Thymus (tissue), 11 donors: ENCODE measurements around the gene CELA3B. TPM values are rescaled to one million over a fixed set of nuclear protein-coding genes. Genes with fewer than 3 reads are reported as not detected.
"Not testable (repeated sequence)": the region's sequence is repeated elsewhere in the genome, so short reads cannot be mapped to it uniquely, and the experiment has no call there.

Experiments
- DNase-seq, 9 donors: peaks; one replicate each; pipeline ENCODE4 v3.0.0-alpha.2; 2013; ENCODE audit warnings: low spot score in 9 of 9, low read depth in 6 of 9, missing footprints in 1 of 9
- H3K27ac ChIP-seq, 2 donors: one replicate each; pipeline ENCODE4 v1.5.1; 2013; ENCODE audit warnings: control low read depth in 1 of 2, low read depth in 1 of 2, low read length in 1 of 2, mild to moderate bottlenecking in 1 of 2, moderate library complexity in 1 of 2
- H3K27me3 ChIP-seq, 2 donors: one replicate each; pipeline ENCODE4 v1.5.1; 2013; ENCODE audit warnings: low read length in 1 of 2; ENCODE audit not compliant: control insufficient read depth in 2 of 2, insufficient read depth in 1 of 2
- H3K36me3 ChIP-seq, 2 donors: one replicate each; pipeline ENCODE4 v1.5.1; 2013; ENCODE audit warnings: low read length in 1 of 2, mild to moderate bottlenecking in 1 of 2, moderate library complexity in 1 of 2; ENCODE audit not compliant: control insufficient read depth in 2 of 2, insufficient read depth in 2 of 2
- H3K4me1 ChIP-seq, 2 donors: one replicate each; pipeline ENCODE4 v1.5.1; 2013; ENCODE audit warnings: low read length in 2 of 2; ENCODE audit not compliant: control insufficient read depth in 2 of 2, insufficient read depth in 2 of 2
- H3K4me3 ChIP-seq, 2 donors: one replicate each; pipeline ENCODE4 v1.5.1; 2013; ENCODE audit warnings: low read length in 2 of 2, control low read depth in 1 of 2, mild to moderate bottlenecking in 1 of 2
- H3K9me3 ChIP-seq, 2 donors: one replicate each; pipeline ENCODE4 v1.5.1; 2013; ENCODE audit warnings: low read length in 1 of 2, mild to moderate bottlenecking in 1 of 2; ENCODE audit not compliant: control insufficient read depth in 2 of 2, insufficient read depth in 1 of 2
- WGBS: extraction: QIAGEN DNeasy Blood & Tissue Kit; methylation state at CpG from one replicate; pipeline ENCODE4 v1.1.7; 2013; 5-methylcytosine and 5-hydroxymethylcytosine counted together
- polyA plus RNA-seq: library from polyadenylated mRNA; stranded (reverse); fragments of 200-250 nt; gene quantifications from one replicate; pipeline ENCODE4 v1.2.3, GENCODE V29; 2013
- total RNA-seq: library from RNA; stranded (reverse); fragments of 120-200 nt; gene quantifications from one replicate; pipeline ENCODE4 v1.2.4, GENCODE V29; 2013
- donor health status: healthy.

Gene CELA3B
- total and polyA plus RNA-seq, 2 donors: 0.09 to 0.32 TPM

GRCh38 chr1:21985893-21986292 lies 9.1 kb downstream of the CELA3B start:
- WGBS: 100% methylated on average over 1 of the region's 5 CpGs
- H3K27ac ChIP-seq, H3K4me3 ChIP-seq, H3K9me3 ChIP-seq, DNase-seq, H3K27me3 ChIP-seq, H3K4me1 ChIP-seq, H3K36me3 ChIP-seq: not testable (repeated sequence)

GRCh38 chr1:21986386-21986785 lies 9.6 kb downstream of the CELA3B start:
- H3K4me3 ChIP-seq, H3K27ac ChIP-seq, H3K4me1 ChIP-seq, H3K9me3 ChIP-seq, H3K36me3 ChIP-seq, H3K27me3 ChIP-seq, DNase-seq: not testable (repeated sequence)
- 91% methylated on average over 11 of the region's 12 CpGs for WGBS

GRCh38 chr1:21989672-21990393 lies 13.0 kb downstream of the CELA3B start:
- H3K27ac ChIP-seq, H3K36me3 ChIP-seq, H3K9me3 ChIP-seq, H3K4me3 ChIP-seq, H3K4me1 ChIP-seq, H3K27me3 ChIP-seq, DNase-seq: not testable (repeated sequence)
- 72% methylated on average over 2 of the region's 5 CpGs for WGBS

- H3K4me3 ChIP-seq, H3K4me1 ChIP-seq, H3K27me3 ChIP-seq, DNase-seq, H3K27ac ChIP-seq, H3K36me3 ChIP-seq, H3K9me3 ChIP-seq: not testable (repeated sequence)
- WGBS: 90% methylated on average over 3 of the region's 3 CpGs
Measured at GRCh38 chr1:21992186-21992585, 15.4 kb downstream of the CELA3B start.

- H3K4me1 ChIP-seq, H3K4me3 ChIP-seq, H3K27ac ChIP-seq, H3K27me3 ChIP-seq, H3K36me3 ChIP-seq, H3K9me3 ChIP-seq, DNase-seq: not testable (repeated sequence)
- 96% methylated on average over 8 of the region's 8 CpGs for WGBS
Measured at GRCh38 chr1:21994716-21995115, 17.9 kb downstream of the CELA3B start.

- 95% methylated on average over 3 of the region's 3 CpGs for WGBS
- H3K9me3 ChIP-seq, H3K27ac ChIP-seq, H3K27me3 ChIP-seq, DNase-seq, H3K4me3 ChIP-seq, H3K4me1 ChIP-seq, H3K36me3 ChIP-seq: not testable (repeated sequence)
Measured at GRCh38 chr1:21996663-21996970, 19.8 kb downstream of the CELA3B start.

- not testable (repeated sequence) for H3K27me3 ChIP-seq, H3K27ac ChIP-seq, H3K36me3 ChIP-seq, H3K9me3 ChIP-seq, H3K4me3 ChIP-seq, DNase-seq, H3K4me1 ChIP-seq
- WGBS: 59% methylated on average over 9 of the region's 9 CpGs
Measured at GRCh38 chr1:21997891-21998623, 21.2 kb downstream of the CELA3B start.

GRCh38 chr1:21998624-21999294 lies 21.9 kb downstream of the CELA3B start:
- not testable (repeated sequence) for H3K4me1 ChIP-seq, H3K9me3 ChIP-seq, DNase-seq, H3K36me3 ChIP-seq, H3K27me3 ChIP-seq, H3K4me3 ChIP-seq, H3K27ac ChIP-seq
- 95% methylated on average over 15 of the region's 15 CpGs for WGBS

- not testable (repeated sequence) for H3K4me1 ChIP-seq, H3K4me3 ChIP-seq, H3K36me3 ChIP-seq, H3K27me3 ChIP-seq, DNase-seq, H3K27ac ChIP-seq, H3K9me3 ChIP-seq
- WGBS: 89% methylated on average over 7 of the region's 7 CpGs
Measured at GRCh38 chr1:21999645-22000044, 22.8 kb downstream of the CELA3B start.
